SH-SY5Y (cell line): ENCODE measurements around the gene MEF2D.

Experiments
- GATA2 ChIP-seq: IDR thresholded peaks from 2 replicates; pipeline ENCODE4 v1.6.1; 2011; ENCODE audit warnings: mild to moderate bottlenecking, low read depth, low read length
- GATA3 ChIP-seq: IDR thresholded peaks from 2 replicates; pipeline ENCODE4 v1.6.1; 2011; ENCODE audit warnings: low read depth, mild to moderate bottlenecking, low read length, moderate library complexity

GRCh38 chr1:156422602-156423091 lies 77.9 kb downstream of the MEF2D start:
- TF ChIP-seq GATA2 (no peak), GATA3 (no peak)
